ENCODE measurements around the gene SHROOM4. TPM values are rescaled to one million over a fixed set of nuclear protein-coding genes. Genes with fewer than 3 reads are reported as not detected.

The SHROOM4 gene
- total RNA-seq (2021; fragmentation: NEBNext Ultra II Directional; extraction: Animal tissue kit (Norgen Biotek cat#: 25700)): not detected
- long read RNA-seq: 0 reads

DNA sequence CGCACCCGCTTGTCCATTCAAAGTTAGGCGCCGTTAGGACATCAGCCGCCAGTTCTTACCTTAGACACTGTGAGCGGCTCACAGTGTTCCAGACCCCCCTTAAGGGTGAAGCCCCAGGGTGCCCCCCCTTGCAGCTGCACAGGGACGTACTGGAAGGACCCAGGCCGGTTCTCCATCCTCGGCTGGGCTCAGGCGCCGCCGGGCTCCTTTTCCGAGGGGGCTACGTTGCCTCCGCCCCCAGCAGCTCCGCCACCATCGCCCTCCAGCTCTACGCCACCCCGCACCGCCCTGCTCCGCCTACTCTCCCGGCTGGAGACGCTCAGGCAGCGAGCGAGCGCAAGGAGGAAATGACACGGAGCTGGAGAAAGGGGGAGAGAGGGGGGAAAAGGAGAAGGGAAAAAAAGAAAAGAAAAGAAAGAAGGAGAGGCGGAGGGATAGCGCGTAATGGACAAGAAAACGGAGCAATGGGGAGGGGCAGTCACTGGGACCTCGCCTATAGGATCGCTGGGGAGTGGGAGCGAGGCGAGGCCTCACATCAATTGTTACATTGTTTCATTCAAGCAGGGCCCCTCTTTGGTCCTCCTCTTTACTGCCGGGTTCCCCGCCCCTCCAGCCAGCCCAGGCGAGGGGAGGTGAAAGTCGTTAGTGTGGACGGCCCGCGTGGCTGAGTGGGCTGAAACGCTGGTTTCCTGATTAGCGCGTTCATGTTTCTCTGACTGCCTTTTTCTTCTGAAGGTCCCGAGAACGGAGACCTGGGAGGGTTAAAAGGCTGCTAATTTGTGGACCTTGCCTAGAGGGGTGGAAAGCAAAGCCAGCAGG lies at the start of gene SHROOM4:
TSS of gene SHROOM4 (minus strand) at position 352 of the 819 bp plus-strand sequence. CDS start at position 176, 176 bp downstream.
- TF ChIP-seq CTCF (IDR thresholded peaks at IDR 0.05): no peak
- Mint-ChIP-seq H3K4me1 (ENCODE audit: low read depth) (no peaks in the 10 kb centered on the region), H3K27me3 (ENCODE audit: insufficient read depth) (peaks cover 4% of the 10 kb centered on the region), H3K4me3 (no peak within 1 kb of the TSS; the same call in 1 of the 2 replicates), H3K36me3 (ENCODE audit: low read depth) (no peaks in the 10 kb centered on the region), H3K27ac (no peak within 1 kb of the TSS), H3K9me3 (peaks cover 4% of the 10 kb centered on the region; the same call in 1 of the 2 replicates)
- DNase-seq: no peak

GRCh38 chrX:50863471-50863870 lies 49.5 kb upstream of the SHROOM4 start:
- no peak for TF ChIP-seq CTCF (IDR thresholded peaks at IDR 0.05)
- DNase-seq: no peak
- H3K27me3 Mint-ChIP-seq (ENCODE audit: insufficient read depth): peaks cover 1% of the 10 kb centered on the region; the same call in 1 of the 2 replicates
- H3K4me1 Mint-ChIP-seq (ENCODE audit: low read depth): no peaks in the 10 kb centered on the region
- H3K36me3 Mint-ChIP-seq (ENCODE audit: low read depth): no peaks in the 10 kb centered on the region
- no peak overlapping the region for H3K27ac Mint-ChIP-seq
- H3K9me3 Mint-ChIP-seq: peaks cover 5% of the 10 kb centered on the region; the same call in 1 of the 2 replicates
- no peak overlapping the region for H3K4me3 Mint-ChIP-seq

DNA sequence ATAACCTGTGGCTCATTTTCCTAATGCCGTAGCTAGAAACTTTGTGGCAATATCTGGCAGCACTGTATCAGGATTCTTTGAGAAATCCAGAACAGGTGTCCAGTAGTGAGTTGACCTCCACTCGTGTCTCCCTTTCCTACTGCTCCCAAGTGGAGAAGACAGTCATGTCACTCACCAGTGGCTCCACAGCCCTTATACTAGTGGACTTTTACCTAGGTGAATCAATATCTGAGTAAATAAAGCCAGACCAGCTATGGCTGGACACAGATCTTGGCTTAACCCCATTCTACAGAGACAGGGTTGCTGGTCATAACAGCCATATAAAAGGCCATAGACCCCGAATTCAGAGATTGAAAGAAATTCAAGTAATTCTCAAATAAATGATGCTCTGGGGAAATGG lies 46.5 kb upstream of the SHROOM4 start:
- Mint-ChIP-seq H3K4me1 (ENCODE audit: low read depth) (no peaks in the 10 kb centered on the region), H3K27ac (no peak overlapping the region), H3K9me3 (peaks cover 5% of the 10 kb centered on the region; the same call in 1 of the 2 replicates), H3K27me3 (ENCODE audit: insufficient read depth) (no peaks in the 10 kb centered on the region), H3K36me3 (ENCODE audit: low read depth) (no peaks in the 10 kb centered on the region), H3K4me3 (no peak overlapping the region)
- no peak for DNase-seq
- no peak for TF ChIP-seq CTCF (IDR thresholded peaks at IDR 0.05)

- Mint-ChIP-seq H3K27ac (no peak overlapping the region), H3K36me3 (ENCODE audit: low read depth) (no peaks in the 10 kb centered on the region), H3K4me3 (no peak overlapping the region), H3K4me1 (ENCODE audit: low read depth) (no peaks in the 10 kb centered on the region), H3K9me3 (peaks cover 10% of the 10 kb centered on the region; the same call in 1 of the 2 replicates), H3K27me3 (ENCODE audit: insufficient read depth) (no peaks in the 10 kb centered on the region)
- TF ChIP-seq CTCF (IDR thresholded peaks at IDR 0.05): no peak
- no peak for DNase-seq
Measured at GRCh38 chrX:50858548-50858947, 44.6 kb upstream of the SHROOM4 start.

- Mint-ChIP-seq H3K4me1 (ENCODE audit: low read depth) (no peaks in the 10 kb centered on the region), H3K27me3 (ENCODE audit: insufficient read depth) (no peaks in the 10 kb centered on the region), H3K4me3 (no peak overlapping the region), H3K36me3 (ENCODE audit: low read depth) (no peaks in the 10 kb centered on the region), H3K27ac (no peak overlapping the region), H3K9me3 (0 out of 2 replicates have a peak, but pooled peaks cover 5% of the 10 kb centered on the region)
- DNase-seq: no peak
- TF ChIP-seq CTCF (IDR thresholded peaks at IDR 0.05): no peak
Measured at GRCh38 chrX:50853399-50853798, 39.4 kb upstream of the SHROOM4 start.

Measured in HFFc6 (cell line).